Measurements from ENCODE around the gene PDE3A. TPM values are rescaled to one million over a fixed set of nuclear protein-coding genes. Genes with fewer than 3 reads are reported as not detected.
"Not testable (repeated sequence)": the region's sequence is repeated elsewhere in the genome, so short reads cannot be mapped to it uniquely, and the experiment has no call there.

Gene PDE3A
- total and polyA plus RNA-seq, 3 donors from 2014 or later: 1.6 to 4.8 (median 2.7) TPM

- Histone ChIP-seq H3K27me3 (no peaks in the 10 kb centered on the region), H3K27ac (no peak overlapping the region), H3K9me3 (no peaks in the 10 kb centered on the region), H3K36me3 (ENCODE audit: low read depth, missing control alignments) (no peaks in the 10 kb centered on the region), H3K4me1 (no peaks in the 10 kb centered on the region), H3K4me3 (no peak overlapping the region)
- no peak for TF ChIP-seq POLR2A (IDR thresholded peaks at IDR 0.05)
- TF ChIP-seq CTCF (IDR thresholded peaks at IDR 0.05): no peak
- no peak for DNase-seq
- WGBS, 2 donors: 90 to 94% methylated on average over 1 of the region's 1 CpG
- intact Hi-C loops (cut with DNase I; ENCODE audit: low total_unique reads): no loop called here
Measured at GRCh38 chr12:20376984-20377383, 8.6 kb downstream of the PDE3A start.

- H3K4me3 ChIP-seq: no peak overlapping the region
- DNase-seq: no peak
- no peaks in the 10 kb centered on the region for H3K4me1 ChIP-seq
- H3K27ac ChIP-seq: no peak overlapping the region
- H3K36me3 ChIP-seq (ENCODE audit: low read depth, missing control alignments): no peaks in the 10 kb centered on the region
- no peaks in the 10 kb centered on the region for H3K27me3 ChIP-seq
- H3K9me3 ChIP-seq: no peaks in the 10 kb centered on the region
- no peak for TF ChIP-seq POLR2A (IDR thresholded peaks at IDR 0.05)
- no peak for TF ChIP-seq CTCF (IDR thresholded peaks at IDR 0.05)
- intact Hi-C loops (cut with DNase I; ENCODE audit: low total_unique reads): no loop called here
Measured at GRCh38 chr12:20377750-20378149, 9.4 kb downstream of the PDE3A start.

GRCh38 chr12:20382117-20382516 lies 13.8 kb downstream of the PDE3A start:
- intact Hi-C loops (cut with DNase I; ENCODE audit: low total_unique reads): no loop called here
- Histone ChIP-seq H3K27ac (no peak overlapping the region), H3K4me3 (no peak overlapping the region), H3K4me1 (no peaks in the 10 kb centered on the region), H3K9me3 (no peaks in the 10 kb centered on the region), H3K36me3 (ENCODE audit: low read depth, missing control alignments) (no peaks in the 10 kb centered on the region), H3K27me3 (no peaks in the 10 kb centered on the region)
- DNase-seq: no peak
- WGBS, 2 donors: 63 to 80% methylated on average over 2 of the region's 2 CpGs
- TF ChIP-seq CTCF (IDR thresholded peaks at IDR 0.05): no peak
- TF ChIP-seq POLR2A (IDR thresholded peaks at IDR 0.05): no peak

- no peak overlapping the region for H3K27ac ChIP-seq
- 67 to 82% methylated on average over 2 of the region's 2 CpGs for WGBS, 2 donors
- no peaks in the 10 kb centered on the region for H3K9me3 ChIP-seq
- H3K27me3 ChIP-seq: no peaks in the 10 kb centered on the region
- DNase-seq: no peak
- no peak overlapping the region for H3K4me3 ChIP-seq
- H3K4me1 ChIP-seq: no peaks in the 10 kb centered on the region
- intact Hi-C loops (cut with DNase I; ENCODE audit: low total_unique reads): no loop called here
- no peaks in the 10 kb centered on the region for H3K36me3 ChIP-seq (ENCODE audit: low read depth, missing control alignments)
- TF ChIP-seq CTCF (IDR thresholded peaks at IDR 0.05) (no peak), POLR2A (IDR thresholded peaks at IDR 0.05) (no peak)
Measured at GRCh38 chr12:20383612-20384011, 15.3 kb downstream of the PDE3A start.

- WGBS, 2 donors: 88 to 97% methylated on average over 6 of the region's 6 CpGs
- H3K27me3 ChIP-seq; H3K4me1 ChIP-seq; H3K36me3 ChIP-seq (ENCODE audit: low read depth, missing control alignments); H3K9me3 ChIP-seq; H3K4me3 ChIP-seq; H3K27ac ChIP-seq; DNase-seq; intact Hi-C loops (cut with DNase I; ENCODE audit: low total_unique reads): not testable (repeated sequence)
Measured at GRCh38 chr12:20384836-20385235, 16.5 kb downstream of the PDE3A start.
